H1 (cell line): Measurements from ENCODE around the gene RGS16. TPM values are rescaled to one million over a fixed set of nuclear protein-coding genes. Genes with fewer than 3 reads are reported as not detected.

ENCODE experiments used
- CBX5 ChIP-seq: fragments of 300-800, 300-1000 bp; sonication (generic); IDR thresholded peaks from 2 replicates; pipeline ENCODE4 v1.7.1; 2016; ENCODE audit warnings: antibody characterized with exemption, low read length, low read depth
- CEBPB ChIP-seq: IDR thresholded peaks from 2 replicates; pipeline ENCODE4 v1.6.1; 2012; ENCODE audit warnings: low read depth, low read length
- CHD2 ChIP-seq: IDR thresholded peaks from 2 replicates; pipeline ENCODE4 v1.6.1; 2012; ENCODE audit warnings: low read length, improper control_type of control experiment
- HDAC2 ChIP-seq, 2 experiments: fragments of 300-600 bp in 1 of 2; sonication (generic) in 1 of 2; IDR thresholded peaks; 2 replicates each; pipeline ENCODE4 v1.6.1; 2011 to 2012; ENCODE audit warnings: low read depth in 2 of 2, low read length in 2 of 2, mild to moderate bottlenecking in 2 of 2, moderate library complexity in 2 of 2, borderline replicate concordance in 1 of 2, inconsistent platforms in 1 of 2
- HDAC6 ChIP-seq: IDR thresholded peaks from one replicate; pipeline ENCODE4 v1.7.1; 2012; ENCODE audit warnings: low read depth, mild to moderate bottlenecking, inconsistent platforms, low read length, moderate library complexity
- PHF8 ChIP-seq: fragments of 200-600 bp; sonication (generic); conservative IDR thresholded peaks from 2 replicates; pipeline ENCODE4 v1.7.1; 2012; ENCODE audit warnings: low read depth, mild to moderate bottlenecking, inconsistent platforms, low read length, moderate library complexity
- POLR2AphosphoS5 ChIP-seq: IDR thresholded peaks from 2 replicates; pipeline ENCODE4 v1.6.1; 2011; ENCODE audit warnings: low read depth, low read length
- SIRT6 ChIP-seq: IDR thresholded peaks from one replicate; pipeline ENCODE4 v1.7.1; 2012; ENCODE audit warnings: low read length, inconsistent platforms
- SUZ12 ChIP-seq: fragments of 200-600 bp; sonication (generic); IDR thresholded peaks from 2 replicates; pipeline ENCODE4 v1.6.1; 2012; ENCODE audit warnings: mild to moderate bottlenecking, inconsistent platforms, low read length, moderate library complexity, mixed read lengths
- TBP ChIP-seq: IDR thresholded peaks from 2 replicates; pipeline ENCODE4 v1.6.1; 2011; ENCODE audit warnings: low read depth, low read length, improper control_type of control experiment
- TCF12 ChIP-seq: IDR thresholded peaks from 2 replicates; pipeline ENCODE4 v1.6.1; 2011; ENCODE audit warnings: low read depth, mild to moderate bottlenecking, low read length
- polyA plus RNA-seq, 7 experiments: library from polyadenylated mRNA; depleted of rRNA in 3 of 7; stranded (reverse) in 5 of 7; unstranded in 2 of 7; fragments of >200 nt in 5 of 7; fragments of 200-250 nt in 2 of 7; gene quantifications; 1 replicate in 5 of 7; 2 replicates in 1 of 7; 4 replicates in 1 of 7; pipeline versions ENCODE4 v1.2.1 to v1.2.3, GENCODE V29; 2011 to 2013; ENCODE audit warnings: missing spikeins in 2 of 7, mixed read lengths in 2 of 7
- total RNA-seq: library from RNA; stranded (reverse); fragmentation: NEBNext Ultra II Directional; extraction: Animal tissue kit (Norgen Biotek cat#: 25700); gene quantifications from 2 replicates; pipeline ENCODE4 v1.2.1, GENCODE V29; 2021

Gene RGS16
- total and polyA plus RNA-seq, 2 of the 8 experiments (the other 6 are each of a cell fraction or from before 2014, with no cell fraction given), result 5.7 to 9.8 TPM

DNA sequence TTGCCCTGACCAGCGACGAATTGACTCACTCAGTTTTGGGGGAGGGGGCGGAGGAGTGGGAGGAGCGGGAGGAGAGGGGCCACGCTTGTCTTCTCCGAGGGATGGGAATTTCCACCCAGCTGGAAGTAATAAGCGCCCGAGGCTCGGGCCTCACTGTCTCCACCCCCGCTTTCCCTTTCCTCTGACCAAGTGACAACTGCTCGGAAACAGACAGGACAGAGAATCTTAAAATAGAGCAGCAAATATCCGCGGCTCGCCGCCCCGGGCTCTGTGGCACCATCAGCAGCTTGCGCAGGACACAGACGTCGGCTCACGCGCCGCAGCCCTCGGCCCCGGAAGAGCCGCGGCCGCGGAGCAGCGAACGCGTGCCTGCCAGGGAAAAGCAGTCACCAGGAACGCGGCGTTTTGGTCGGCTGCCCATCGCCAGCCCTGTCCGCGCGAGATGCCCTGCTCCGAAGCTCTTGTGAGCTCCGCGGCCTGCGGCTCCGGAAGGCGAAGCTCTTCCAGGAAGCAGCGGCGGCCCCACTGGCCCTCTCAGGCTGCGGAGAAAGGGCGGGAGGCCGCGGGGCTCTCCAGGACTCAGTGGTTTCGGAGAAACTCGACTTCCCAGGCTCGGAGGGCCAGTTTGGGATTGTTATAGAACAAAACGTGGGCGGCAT lies 10.7 kb upstream of the RGS16 start (continued):
- peak; percentile 30; the same call in 1 of the 2 replicates for TF ChIP-seq TBP
- TF ChIP-seq CBX5, result no peak
- peak; percentile 45 for TF ChIP-seq PHF8
- TF ChIP-seq CEBPB, result no peak
- 0 out of 2 replicates have a peak, but pooled peaks have one; percentile 37 for TF ChIP-seq SUZ12
- no peak for TF ChIP-seq HDAC6
- no peak for TF ChIP-seq POLR2AphosphoS5
- TF ChIP-seq SIRT6, result no peak
- TF ChIP-seq CHD2, result 0 out of 2 replicates have a peak, but pooled peaks have one; percentile 2
- TF ChIP-seq TCF12, result no peak
- TF ChIP-seq HDAC2 (IDR thresholded peaks at IDR 0.05; ENCODE audit: borderline replicate concordance in 1 of 2, low read depth in 2 of 2, low read length in 2 of 2), result no peak
